ENCODE measurements around the gene FAM107B. TPM values are rescaled to one million over a fixed set of nuclear protein-coding genes. Genes with fewer than 3 reads are reported as not detected.

Gene FAM107B
- total and polyA plus RNA-seq, 2 of the 13 experiments (the other 11 are each of a cell fraction or from before 2014, with no cell fraction given) = 15.7 to 24.8 TPM

- TF ChIP-seq ZBTB33 (CRISPR knock-in tag; IDR thresholded peaks at IDR 0.05) (no peak), CENPX (CRISPR knock-in tag; IDR thresholded peaks at IDR 0.05) (no peak), ZNF232 (CRISPR knock-in tag; IDR thresholded peaks at IDR 0.05; ENCODE audit: borderline replicate concordance) (no peak), RFX5 (IDR thresholded peaks at IDR 0.05; ENCODE audit: low read depth, low read length) (no peak)
- TF ChIP-seq, protein P1, sequence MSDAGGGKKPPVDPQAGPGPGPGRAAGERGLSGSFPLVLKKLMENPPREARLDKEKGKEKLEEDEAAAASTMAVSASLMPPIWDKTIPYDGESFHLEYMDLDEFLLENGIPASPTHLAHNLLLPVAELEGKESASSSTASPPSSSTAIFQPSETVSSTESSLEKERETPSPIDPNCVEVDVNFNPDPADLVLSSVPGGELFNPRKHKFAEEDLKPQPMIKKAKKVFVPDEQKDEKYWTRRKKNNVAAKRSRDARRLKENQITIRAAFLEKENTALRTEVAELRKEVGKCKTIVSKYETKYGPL (CRISPR knock-in tag; IDR thresholded peaks at IDR 0.05) = no peak
Observed at GRCh38 chr10:14800397-14800796, 25.7 kb upstream of the FAM107B start (continued).

GRCh38 chr10:14798636-14799035 is 23.9 kb upstream of the FAM107B start:
- ATAC-seq (no peak), DNase-seq (ENCODE audit: low spot score) (no peak), FAIRE-seq (no peak)
- under 1% methylated on average over 5 of the region's 5 CpGs for WGBS (ENCODE audit: low lambda C conversion rate)
- Histone ChIP-seq H3K36me3 (replicated peaks in 1 of 2; ENCODE audit: control insufficient read depth in 1 of 2, insufficient read depth in 2 of 2, low read length in 2 of 2) (no peaks in the 10 kb centered on the region), H3K4me2 (ENCODE audit: low read depth, low read length) (no peak overlapping the region), H3K9ac (ENCODE audit: insufficient read depth, low read depth, low read length) (no peak overlapping the region), H2AFZ (ENCODE audit: low read length) (no peak overlapping the region), H3K27me3 (ENCODE audit: control insufficient read depth in 1 of 2, insufficient read depth in 2 of 2, low read length in 2 of 2) (no peaks in the 10 kb centered on the region; a peak in 1 of 5 replicates), H3K4me1 (ENCODE audit: insufficient read depth, low read length) (no peaks in the 10 kb centered on the region), H3K9me3 (ENCODE audit: low read length) (no peaks in the 10 kb centered on the region), H4K20me1 (ENCODE audit: insufficient read depth, low read length) (no peaks in the 10 kb centered on the region), H3K27ac (ENCODE audit: extremely low read length, insufficient read depth, low read length) (no peak overlapping the region), H3K79me2 (ENCODE audit: insufficient read depth, low read length) (no peaks in the 10 kb centered on the region), H3K4me3 (replicated peaks in 1 of 3; ENCODE audit: insufficient read depth in 1 of 3, low read depth in 2 of 3, low read length in 3 of 3) (no peak overlapping the region)
- POLR2A ChIA-PET = no interaction called here
- no TSS peak for BruUV-seq (replicated peaks)
- in situ Hi-C loops (cut with HindIII; ENCODE audit: extremely low pct_ligation_motif_present, low pct_unique_long_range_greater_than_20kb) (no loop called here), intact Hi-C loops (cut with micrococcal nuclease; ENCODE audit: unreplicated experiment) (no loop called here)
- CTCF ChIA-PET (ENCODE audit: low intra/inter-chr PET ratio, low total read pairs) = no interaction called here
- TF ChIP-seq ARID5B (CRISPR knock-in tag; IDR thresholded peaks at IDR 0.05) = no peak
- no peak for TF ChIP-seq ZNF75D (CRISPR knock-in tag; IDR thresholded peaks at IDR 0.05; ENCODE audit: borderline replicate concordance)
- no peak for TF ChIP-seq NRL (CRISPR knock-in tag; IDR thresholded peaks at IDR 0.05; ENCODE audit: borderline replicate concordance)
- no peak for TF ChIP-seq ZNF543 (CRISPR knock-in tag; IDR thresholded peaks at IDR 0.05)
- TF ChIP-seq KLF6 (CRISPR knock-in tag; IDR thresholded peaks at IDR 0.05) = no peak
- no peak for TF ChIP-seq JUN (CRISPR knock-in tag; IDR thresholded peaks at IDR 0.05)
- TF ChIP-seq PAX8 (CRISPR knock-in tag; IDR thresholded peaks at IDR 0.05; ENCODE audit: borderline replicate concordance) = no peak
- no peak for TF ChIP-seq TMF1 (CRISPR knock-in tag; IDR thresholded peaks at IDR 0.05; ENCODE audit: low read depth)
- no peak for TF ChIP-seq CC2D1A (CRISPR knock-in tag; IDR thresholded peaks at IDR 0.05)
- TF ChIP-seq ESRRA (CRISPR knock-in tag; IDR thresholded peaks at IDR 0.05; ENCODE audit: low read depth) = no peak
- TF ChIP-seq ZNF850 (CRISPR knock-in tag; conservative IDR thresholded peaks at IDR 0.05) = no peak
- TF ChIP-seq SP5 (CRISPR knock-in tag; IDR thresholded peaks at IDR 0.05; ENCODE audit: borderline replicate concordance, low read depth) = no peak
- TF ChIP-seq AGO1 (IDR thresholded peaks at IDR 0.05; ENCODE audit: low read depth, low read length, poor library complexity, severe bottlenecking) = no peak
- TF ChIP-seq GABPB1 (CRISPR knock-in tag; IDR thresholded peaks at IDR 0.05) = no peak
